ENCODE data around the gene PAPPA2. TPM values are rescaled to one million over a fixed set of nuclear protein-coding genes. Genes with fewer than 3 reads are reported as not detected.

The PAPPA2 gene
- total RNA-seq, 1 experiment from 2014 or later = 1.2 TPM

- Histone ChIP-seq H3K27me3 (replicated peaks) (no peaks in the 10 kb centered on the region), H3K4me3 (no peak overlapping the region), H3K9me3 (replicated peaks) (no peaks in the 10 kb centered on the region), H3K36me3 (no peaks in the 10 kb centered on the region), H3K27ac (no peak overlapping the region), H3K4me1 (replicated peaks) (no peaks in the 10 kb centered on the region)
- DNase-seq (ENCODE audit: low read depth in 1 of 2, low spot score in 2 of 2) = no peak
Observed at GRCh38 chr1:176568185-176568584, 105.2 kb downstream of the PAPPA2 start.

GRCh38 chr1:176574756-176575155 is 111.8 kb downstream of the PAPPA2 start:
- Histone ChIP-seq H3K4me3 (no peak overlapping the region), H3K4me1 (replicated peaks) (no peaks in the 10 kb centered on the region), H3K36me3 (no peaks in the 10 kb centered on the region), H3K27me3 (replicated peaks) (no peaks in the 10 kb centered on the region), H3K9me3 (replicated peaks) (no peaks in the 10 kb centered on the region; the same call in 1 of the 2 replicates), H3K27ac (no peak overlapping the region)
- no peak for DNase-seq (ENCODE audit: low read depth in 1 of 2, low spot score in 2 of 2)

GRCh38 chr1:176575991-176576390 is 113.0 kb downstream of the PAPPA2 start:
- Histone ChIP-seq H3K4me1 (replicated peaks) (no peaks in the 10 kb centered on the region), H3K4me3 (no peak overlapping the region), H3K27ac (no peak overlapping the region), H3K9me3 (replicated peaks) (no peaks in the 10 kb centered on the region; the same call in 1 of the 2 replicates), H3K27me3 (replicated peaks) (no peaks in the 10 kb centered on the region), H3K36me3 (no peaks in the 10 kb centered on the region)
- DNase-seq (ENCODE audit: low read depth in 1 of 2, low spot score in 2 of 2) = no peak

- H3K4me3 ChIP-seq = no peak overlapping the region
- no peak overlapping the region for H3K27ac ChIP-seq
- H3K27me3 ChIP-seq (replicated peaks) = no peaks in the 10 kb centered on the region
- no peak for DNase-seq (ENCODE audit: low read depth in 1 of 2, low spot score in 2 of 2)
- H3K4me1 ChIP-seq (replicated peaks) = no peaks in the 10 kb centered on the region
- no peaks in the 10 kb centered on the region; the same call in 1 of the 2 replicates for H3K9me3 ChIP-seq (replicated peaks)
- H3K36me3 ChIP-seq = no peaks in the 10 kb centered on the region
Observed at GRCh38 chr1:176576670-176577069, 113.7 kb downstream of the PAPPA2 start.

- no peaks in the 10 kb centered on the region; the same call in 1 of the 2 replicates for H3K9me3 ChIP-seq (replicated peaks)
- H3K27me3 ChIP-seq (replicated peaks) = no peaks in the 10 kb centered on the region
- H3K4me3 ChIP-seq = no peak overlapping the region
- no peak for DNase-seq (ENCODE audit: low read depth in 1 of 2, low spot score in 2 of 2)
- H3K4me1 ChIP-seq (replicated peaks) = no peaks in the 10 kb centered on the region
- no peaks in the 10 kb centered on the region for H3K36me3 ChIP-seq
- H3K27ac ChIP-seq = no peak overlapping the region
Observed at GRCh38 chr1:176577646-176578197, 114.7 kb downstream of the PAPPA2 start.

- DNase-seq (ENCODE audit: low read depth in 1 of 2, low spot score in 2 of 2) = no peak
- no peaks in the 10 kb centered on the region for H3K27me3 ChIP-seq (replicated peaks)
- no peaks in the 10 kb centered on the region for H3K4me1 ChIP-seq (replicated peaks)
- no peak overlapping the region for H3K27ac ChIP-seq
- no peaks in the 10 kb centered on the region for H3K36me3 ChIP-seq
- no peak overlapping the region for H3K4me3 ChIP-seq
- no peaks in the 10 kb centered on the region; the same call in 1 of the 2 replicates for H3K9me3 ChIP-seq (replicated peaks)
Observed at GRCh38 chr1:176579087-176579486, 116.1 kb downstream of the PAPPA2 start.

GRCh38 chr1:176595217-176595616 is 132.2 kb downstream of the PAPPA2 start:
- no peaks in the 10 kb centered on the region for H3K9me3 ChIP-seq (replicated peaks)
- H3K4me3 ChIP-seq = no peak overlapping the region
- H3K27me3 ChIP-seq (replicated peaks) = no peaks in the 10 kb centered on the region
- no peaks in the 10 kb centered on the region for H3K36me3 ChIP-seq
- no peak overlapping the region for H3K27ac ChIP-seq
- DNase-seq (ENCODE audit: low read depth in 1 of 2, low spot score in 2 of 2) = no peak
- H3K4me1 ChIP-seq (replicated peaks) = no peaks in the 10 kb centered on the region

- no peak overlapping the region for H3K4me3 ChIP-seq
- H3K27ac ChIP-seq = no peak overlapping the region
- H3K27me3 ChIP-seq (replicated peaks) = no peaks in the 10 kb centered on the region
- no peaks in the 10 kb centered on the region for H3K36me3 ChIP-seq
- no peak for DNase-seq (ENCODE audit: low read depth in 1 of 2, low spot score in 2 of 2)
- H3K4me1 ChIP-seq (replicated peaks) = no peaks in the 10 kb centered on the region
- H3K9me3 ChIP-seq (replicated peaks) = no peaks in the 10 kb centered on the region
Observed at GRCh38 chr1:176601348-176601747, 138.4 kb downstream of the PAPPA2 start.

- H3K4me1 ChIP-seq (replicated peaks) = no peaks in the 10 kb centered on the region
- H3K9me3 ChIP-seq (replicated peaks) = no peaks in the 10 kb centered on the region
- no peaks in the 10 kb centered on the region for H3K27me3 ChIP-seq (replicated peaks)
- DNase-seq (ENCODE audit: low read depth in 1 of 2, low spot score in 2 of 2) = no peak
- no peak overlapping the region for H3K4me3 ChIP-seq
- no peaks in the 10 kb centered on the region for H3K36me3 ChIP-seq
- no peak overlapping the region for H3K27ac ChIP-seq
Observed at GRCh38 chr1:176602388-176603004, 139.5 kb downstream of the PAPPA2 start.

- no peak for DNase-seq (ENCODE audit: low read depth in 1 of 2, low spot score in 2 of 2)
- no peaks in the 10 kb centered on the region for H3K27me3 ChIP-seq (replicated peaks)
- no peaks in the 10 kb centered on the region for H3K9me3 ChIP-seq (replicated peaks)
- H3K36me3 ChIP-seq = no peaks in the 10 kb centered on the region
- no peak overlapping the region for H3K4me3 ChIP-seq
- H3K27ac ChIP-seq = no peak overlapping the region
- no peaks in the 10 kb centered on the region for H3K4me1 ChIP-seq (replicated peaks)
Observed at GRCh38 chr1:176603696-176604095, 140.7 kb downstream of the PAPPA2 start.

- H3K9me3 ChIP-seq (replicated peaks) = no peaks in the 10 kb centered on the region
- H3K36me3 ChIP-seq = no peaks in the 10 kb centered on the region
- no peak overlapping the region for H3K4me3 ChIP-seq
- no peaks in the 10 kb centered on the region for H3K4me1 ChIP-seq (replicated peaks)
- H3K27me3 ChIP-seq (replicated peaks) = no peaks in the 10 kb centered on the region
- no peak for DNase-seq (ENCODE audit: low read depth in 1 of 2, low spot score in 2 of 2)
- no peak overlapping the region for H3K27ac ChIP-seq
Observed at GRCh38 chr1:176604461-176604860, 141.5 kb downstream of the PAPPA2 start.

- DNase-seq (ENCODE audit: low read depth in 1 of 2, low spot score in 2 of 2) = no peak
- no peaks in the 10 kb centered on the region for H3K36me3 ChIP-seq
- H3K27ac ChIP-seq = no peak overlapping the region
- no peaks in the 10 kb centered on the region for H3K4me1 ChIP-seq (replicated peaks)
- no peaks in the 10 kb centered on the region for H3K27me3 ChIP-seq (replicated peaks)
- no peaks in the 10 kb centered on the region for H3K9me3 ChIP-seq (replicated peaks)
- no peak overlapping the region for H3K4me3 ChIP-seq
Observed at GRCh38 chr1:176605176-176605575, 142.2 kb downstream of the PAPPA2 start.

- Histone ChIP-seq H3K4me1 (replicated peaks) (no peaks in the 10 kb centered on the region), H3K27ac (no peak overlapping the region), H3K9me3 (replicated peaks) (no peaks in the 10 kb centered on the region), H3K27me3 (replicated peaks) (no peaks in the 10 kb centered on the region), H3K4me3 (no peak overlapping the region), H3K36me3 (no peaks in the 10 kb centered on the region)
- DNase-seq (ENCODE audit: low read depth in 1 of 2, low spot score in 2 of 2) = no peak
Observed at GRCh38 chr1:176609556-176610408, 146.8 kb downstream of the PAPPA2 start.

GRCh38 chr1:176612791-176613190 is 149.8 kb downstream of the PAPPA2 start:
- Histone ChIP-seq H3K4me1 (replicated peaks) (no peaks in the 10 kb centered on the region), H3K27me3 (replicated peaks) (no peaks in the 10 kb centered on the region), H3K9me3 (replicated peaks) (no peaks in the 10 kb centered on the region), H3K27ac (no peak overlapping the region), H3K4me3 (no peak overlapping the region), H3K36me3 (no peaks in the 10 kb centered on the region)
- DNase-seq (ENCODE audit: low read depth in 1 of 2, low spot score in 2 of 2) = no peak
